Activated CD4-positive, alpha-beta memory T cell treated with anti-CD3 and anti-CD28 coated beads, Interleukin-2, amount 10 ng/mL, durations not matched to agents 7 days and 5 days (primary cell): ENCODE data around the gene GOLPH3. TPM values are rescaled to one million over a fixed set of nuclear protein-coding genes. Genes with fewer than 3 reads are reported as not detected.
"Not testable (repeated sequence)": the region's sequence is repeated elsewhere in the genome, so short reads cannot be mapped to it uniquely, and the experiment has no call there.

Source experiments
- CTCF ChIA-PET: fragments of 350-600 bp; sonication (Branson Sonifier 250); formaldehyde crosslinking; loops from one replicate; lab custom pipeline; 2021; ENCODE audit warnings: antibody characterized with exemption, inconsistent platforms; lab: Charles Lee
- POLR2A ChIA-PET: fragments of 350-600 bp; sonication (Branson Sonifier 250); formaldehyde crosslinking; loops from one replicate; lab custom pipeline; 2021; ENCODE audit warnings: antibody characterized with exemption; lab: Charles Lee
- DNase-seq: peaks from one replicate; pipeline ENCODE4 v3.0.0-alpha.2; 2020
- H3K27ac Mint-ChIP-seq: one replicate; pipeline ENCODE4 v1.8.0; 2021; ENCODE audit warnings: mild to moderate bottlenecking, mixed read lengths
- H3K27me3 Mint-ChIP-seq: one replicate; pipeline ENCODE4 v1.8.0; 2021; ENCODE audit warnings: mixed read lengths
- H3K36me3 Mint-ChIP-seq: one replicate; pipeline ENCODE4 v1.8.0; 2021; ENCODE audit warnings: low read depth, mixed read lengths
- H3K4me1 Mint-ChIP-seq: one replicate; pipeline ENCODE4 v1.8.0; 2021; ENCODE audit warnings: mixed read lengths
- H3K4me3 Mint-ChIP-seq: one replicate; pipeline ENCODE4 v1.8.0; 2021; ENCODE audit warnings: mild to moderate bottlenecking, mixed read lengths
- H3K9me3 Mint-ChIP-seq: one replicate; pipeline ENCODE4 v1.8.0; 2021; ENCODE audit warnings: mixed read lengths
- total RNA-seq, 2 experiments: library from RNA; stranded (reverse); gene quantifications; one replicate each; pipeline ENCODE4 v1.2.3, GENCODE V29; 2021

The GOLPH3 gene
- total RNA-seq, result 10 to 100 TPM; 81.6 to 86.8 TPM

DNA sequence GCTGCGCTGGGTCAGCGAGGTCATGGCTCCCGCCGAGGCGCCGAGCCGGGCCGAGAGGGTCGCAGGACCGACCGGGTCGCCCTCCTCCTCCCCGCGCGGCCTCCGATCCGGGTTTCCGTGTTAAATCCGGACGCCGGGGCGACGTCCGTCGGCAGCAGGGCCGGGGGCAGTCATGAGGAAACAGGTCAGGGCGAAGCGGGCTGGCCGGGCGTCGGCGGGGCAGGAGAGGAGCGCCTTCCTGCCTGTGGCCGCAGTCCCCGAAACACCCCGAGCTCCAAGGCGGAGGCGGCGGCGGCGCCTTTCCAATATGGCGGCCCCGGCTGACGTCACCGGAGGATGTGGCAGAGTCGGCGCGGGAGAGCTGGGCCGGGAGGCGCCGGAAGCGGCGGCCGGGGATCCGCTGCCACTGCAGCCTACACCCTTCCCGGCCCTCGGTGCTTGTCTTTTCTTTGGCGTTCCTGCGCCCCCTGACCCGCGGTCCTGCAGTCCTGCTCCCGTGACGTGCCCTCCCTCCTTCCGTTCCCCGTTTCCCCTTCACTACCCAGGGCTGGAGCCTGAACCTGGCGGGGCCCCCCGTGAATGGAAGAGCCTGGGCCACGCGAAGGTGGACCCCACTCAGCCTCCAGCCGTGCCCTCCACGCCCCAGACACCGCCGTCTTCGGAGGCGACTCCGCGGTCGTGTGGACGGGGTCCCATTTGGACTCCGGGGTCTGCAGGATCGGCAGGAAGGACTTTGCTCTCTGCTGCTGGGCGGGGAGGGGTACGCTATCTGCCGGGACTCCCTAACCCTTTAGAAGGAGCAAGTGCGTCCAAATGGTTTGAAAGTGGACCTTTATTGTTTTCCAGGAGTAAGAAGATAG, at the start of gene GOLPH3:
Gene GOLPH3, minus strand, starts transcription at position 309 of the 860 bp plus-strand sequence. Its CDS starts 285 bp downstream, at position 24.
- Mint-ChIP-seq H3K27ac (peak within 1 kb of the TSS; percentile 99), H3K4me1 (peaks cover 40% of the 10 kb centered on the region), H3K27me3 (peaks cover 2% of the 10 kb centered on the region), H3K36me3 (peaks cover 44% of the 10 kb centered on the region), H3K4me3 (peak within 1 kb of the TSS; percentile 99), H3K9me3 (no peaks in the 10 kb centered on the region)
- CTCF ChIA-PET, result interaction anchor here (1.0 to 2.3 kb wide), 3 partner anchors 8 to 139 kb away, joined by 3 to 7 read pairs (median 3); partner anchors contain the start of gene MTMR12
- POLR2A ChIA-PET, result interaction anchor here (0.8 to 3.9 kb wide), 26 partner anchors 9 to 644 kb away, joined by 3 to 38 read pairs (median 6); partner anchors contain the start of genes MTMR12, SUB1 and ZFR
- DNase-seq, result peak; percentile 95

GRCh38 chr5:32222723-32223470, 48.8 kb upstream of the GOLPH3 start:
- CTCF ChIA-PET, result interaction anchor here (0.7 to 2.6 kb wide), 2 partner anchors 9 to 105 kb away, joined by 3 to 8 read pairs; no protein-coding TSS in a partner anchor
- H3K4me1 Mint-ChIP-seq, result no peaks in the 10 kb centered on the region

DNA sequence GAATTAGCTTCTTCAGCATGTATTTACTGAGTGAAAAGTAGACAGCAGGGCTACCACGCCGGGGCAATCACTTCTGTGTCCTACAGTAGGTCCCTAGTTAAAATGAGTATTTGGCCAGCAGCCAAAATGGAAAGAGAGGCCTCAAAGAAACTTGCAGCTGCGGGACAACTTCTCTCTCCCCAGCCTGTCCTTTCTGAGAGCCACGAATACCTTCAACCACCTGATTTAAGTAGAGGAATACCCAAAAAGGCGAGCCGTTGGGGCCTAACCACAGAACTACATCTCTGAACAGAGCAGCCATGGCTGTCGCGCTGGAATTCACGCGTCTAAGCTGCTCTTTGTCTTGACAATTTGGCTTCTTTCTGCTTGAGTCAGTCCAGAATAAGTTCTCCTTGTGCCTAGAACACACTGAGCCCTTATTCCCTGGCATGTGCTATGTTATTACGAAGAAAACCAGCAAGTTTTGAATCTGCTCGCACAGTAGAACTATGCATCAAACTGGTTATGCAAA, 43.8 kb upstream of the GOLPH3 start:
- no peak for DNase-seq
- no peaks in the 10 kb centered on the region for H3K36me3 Mint-ChIP-seq
- no peak overlapping the region for H3K4me3 Mint-ChIP-seq
- H3K27me3 Mint-ChIP-seq, result no peaks in the 10 kb centered on the region
- ChIA-PET POLR2A (no interaction called here), CTCF (interaction anchor here (0.8 kb wide), 1 partner anchor 125 kb away, joined by 3 read pairs; no protein-coding TSS in a partner anchor)
- no peak overlapping the region for H3K27ac Mint-ChIP-seq
- no peaks in the 10 kb centered on the region for H3K9me3 Mint-ChIP-seq
- H3K4me1 Mint-ChIP-seq, result no peaks in the 10 kb centered on the region

More at GRCh38 chr5:32222723-32223470, 48.8 kb upstream of the GOLPH3 start:
- no peak for DNase-seq
- POLR2A ChIA-PET, result no interaction called here
- Mint-ChIP-seq H3K36me3 (peaks cover 3% of the 10 kb centered on the region), H3K4me3 (no peak overlapping the region), H3K27me3 (no peaks in the 10 kb centered on the region), H3K27ac (no peak overlapping the region), H3K9me3 (no peaks in the 10 kb centered on the region)

DNA sequence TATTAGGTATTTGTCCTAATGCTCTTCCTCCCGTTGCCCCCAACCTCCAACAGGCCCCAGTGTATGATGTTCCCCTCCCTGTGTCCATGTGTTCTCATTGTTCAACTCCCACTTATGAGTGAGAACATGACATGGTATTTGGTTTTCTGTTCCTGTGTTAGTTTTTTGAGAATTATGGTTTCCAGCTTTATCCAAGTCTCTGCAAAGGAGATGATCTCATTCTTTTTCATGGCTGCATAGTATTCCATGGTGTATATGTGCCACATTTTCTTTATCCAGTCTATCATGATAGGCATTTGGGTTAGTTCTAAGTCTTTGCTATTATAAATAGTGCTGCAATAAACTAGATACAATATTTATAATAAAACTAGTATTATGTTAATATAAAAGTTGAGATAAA, 40.2 kb upstream of the GOLPH3 start:
- H3K4me3 Mint-ChIP-seq, POLR2A ChIA-PET, DNase-seq, H3K9me3 Mint-ChIP-seq, H3K27me3 Mint-ChIP-seq, CTCF ChIA-PET, H3K36me3 Mint-ChIP-seq, H3K27ac Mint-ChIP-seq: not testable (repeated sequence)
- H3K4me1 Mint-ChIP-seq, result peaks cover 16% of the 10 kb centered on the region

DNA sequence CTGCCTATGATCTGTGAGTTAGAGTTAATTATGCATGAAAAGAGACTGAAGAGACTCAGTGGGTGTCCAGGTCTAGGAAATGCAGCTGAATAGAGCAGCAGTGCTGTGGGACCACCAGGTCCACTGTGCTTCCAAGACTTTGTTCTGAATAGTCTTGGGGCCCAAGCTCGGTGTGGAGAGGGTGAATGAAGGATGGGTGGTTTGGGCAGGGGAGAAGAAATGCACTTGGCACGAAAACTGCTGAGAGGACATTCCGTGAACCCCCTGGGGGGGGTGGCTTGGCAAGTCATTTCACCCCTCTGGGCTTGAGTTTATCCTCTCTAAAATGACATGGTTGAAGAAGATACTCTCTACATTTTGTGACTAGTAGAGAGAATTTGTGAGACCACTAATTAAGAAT, 36.0 kb upstream of the GOLPH3 start:
- POLR2A ChIA-PET, result interaction anchor here (3.5 kb wide), 1 partner anchor 36 kb away, joined by 38 read pairs; the partner anchor contains the start of gene GOLPH3
- H3K36me3 Mint-ChIP-seq, result peaks cover 6% of the 10 kb centered on the region
- CTCF ChIA-PET, result interaction anchor here (0.5 to 0.7 kb wide), 3 partner anchors 22 to 132 kb away, joined by 3 read pairs; no protein-coding TSS in a partner anchor
- no peak for DNase-seq
- peaks cover 20% of the 10 kb centered on the region for H3K4me1 Mint-ChIP-seq
- no peaks in the 10 kb centered on the region for H3K27me3 Mint-ChIP-seq
- H3K9me3 Mint-ChIP-seq, result peaks cover 3% of the 10 kb centered on the region
- peak overlapping the region; percentile 86 for H3K27ac Mint-ChIP-seq
- H3K4me3 Mint-ChIP-seq, result no peak overlapping the region

- peaks cover 20% of the 10 kb centered on the region for H3K4me1 Mint-ChIP-seq
- POLR2A ChIA-PET, result interaction anchor here (3.5 kb wide), 1 partner anchor 35 kb away, joined by 38 read pairs; the partner anchor contains the start of gene GOLPH3
- H3K9me3 Mint-ChIP-seq, DNase-seq, H3K27me3 Mint-ChIP-seq, CTCF ChIA-PET, H3K27ac Mint-ChIP-seq, H3K36me3 Mint-ChIP-seq, H3K4me3 Mint-ChIP-seq: not testable (repeated sequence)
Observed at GRCh38 chr5:32208837-32209236, 34.7 kb upstream of the GOLPH3 start.

GRCh38 chr5:32207355-32207634, 33.2 kb upstream of the GOLPH3 start:
- no peak overlapping the region for H3K4me3 Mint-ChIP-seq
- ChIA-PET CTCF (interaction anchor here (0.9 kb wide), 1 partner anchor 24 kb away, joined by 5 read pairs; no protein-coding TSS in a partner anchor), POLR2A (interaction anchor here (0.5 to 0.7 kb wide), 2 partner anchors 33 to 42 kb away, joined by 3 to 4 read pairs; partner anchors contain the start of gene GOLPH3)
- H3K27ac Mint-ChIP-seq, result no peak overlapping the region
- H3K4me1 Mint-ChIP-seq, result peaks cover 20% of the 10 kb centered on the region
- peaks cover 6% of the 10 kb centered on the region for H3K36me3 Mint-ChIP-seq
- no peak for DNase-seq
- no peaks in the 10 kb centered on the region for H3K27me3 Mint-ChIP-seq
- H3K9me3 Mint-ChIP-seq, result peaks cover 3% of the 10 kb centered on the region

DNA sequence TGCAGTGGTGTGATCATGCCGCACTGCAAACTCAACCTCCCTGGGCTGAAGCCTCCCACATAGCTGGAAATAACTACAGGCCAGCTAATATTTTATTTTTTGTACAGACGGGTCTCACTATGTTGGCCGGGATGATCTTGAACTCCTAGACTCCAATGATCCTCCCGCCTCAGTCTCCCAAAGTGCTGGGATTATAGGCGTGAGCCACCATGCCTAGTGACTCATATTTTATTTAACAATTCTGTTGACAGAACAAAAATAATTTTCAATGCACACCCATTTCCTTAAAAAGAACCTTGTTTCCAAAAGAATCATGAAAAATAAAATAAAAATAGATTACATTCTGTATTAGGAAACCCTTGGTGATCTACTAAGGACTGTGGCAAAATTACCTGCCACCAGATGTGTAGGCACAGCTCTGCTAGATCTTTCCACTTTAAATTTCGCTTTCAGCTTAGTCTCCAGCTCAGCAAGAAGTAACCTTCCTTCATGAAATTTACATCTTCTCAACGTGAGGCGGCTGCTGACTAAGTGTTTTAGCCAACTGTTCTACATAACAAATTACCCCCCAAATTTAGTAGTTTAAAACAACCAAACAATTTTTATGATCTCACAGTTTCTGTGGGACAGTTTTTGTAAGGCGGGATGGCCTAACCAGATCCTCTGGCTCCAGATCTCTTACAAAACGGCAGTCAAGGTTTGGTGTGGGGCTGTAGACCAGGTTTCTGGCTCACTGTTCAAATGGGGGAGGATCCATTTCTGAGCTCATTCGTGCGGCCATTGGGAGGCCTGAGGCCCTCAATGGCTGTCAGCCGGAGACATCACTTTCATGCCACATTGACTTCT, 32.6 kb upstream of the GOLPH3 start:
- Mint-ChIP-seq H3K36me3 (peaks cover 6% of the 10 kb centered on the region), H3K27ac (no peak overlapping the region), H3K9me3 (peaks cover 3% of the 10 kb centered on the region), H3K4me3 (no peak overlapping the region), H3K4me1 (peaks cover 20% of the 10 kb centered on the region), H3K27me3 (peaks cover 1% of the 10 kb centered on the region)
- ChIA-PET POLR2A (interaction anchor here (0.5 to 1.0 kb wide), 3 partner anchors 32 to 41 kb away, joined by 3 to 4 read pairs (median 4); partner anchors contain the start of gene GOLPH3), CTCF (interaction anchor here (0.6 to 0.9 kb wide), 2 partner anchors 25 to 173 kb away, joined by 5 to 6 read pairs; no protein-coding TSS in a partner anchor)
- no peak for DNase-seq

DNA sequence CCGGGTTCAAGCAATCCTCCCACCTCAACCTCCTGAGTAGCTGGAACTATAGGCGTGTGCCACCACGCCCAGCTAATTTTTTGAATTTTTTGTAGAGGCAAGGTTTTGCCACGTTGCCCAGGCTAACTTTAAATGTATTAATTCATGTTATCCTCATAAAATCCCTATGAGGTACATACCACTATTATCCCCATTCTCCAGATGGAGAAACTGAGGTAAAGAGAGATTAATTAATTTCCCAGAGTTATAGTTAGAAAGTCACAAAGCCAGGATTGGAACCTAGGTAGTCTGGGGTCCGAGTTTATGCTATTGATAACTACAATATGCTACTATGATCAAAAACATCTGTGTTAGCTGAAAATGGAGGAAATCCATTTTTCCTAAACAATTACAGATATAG, 31.9 kb upstream of the GOLPH3 start:
- H3K9me3 Mint-ChIP-seq, result peaks cover 3% of the 10 kb centered on the region
- peaks cover 4% of the 10 kb centered on the region for H3K27me3 Mint-ChIP-seq
- H3K4me3 Mint-ChIP-seq, result no peak overlapping the region
- POLR2A ChIA-PET, result interaction anchor here (1.0 kb wide), 1 partner anchor 31 kb away, joined by 4 read pairs; no protein-coding TSS in a partner anchor
- no peak overlapping the region for H3K27ac Mint-ChIP-seq
- H3K36me3 Mint-ChIP-seq, result peaks cover 6% of the 10 kb centered on the region
- H3K4me1 Mint-ChIP-seq, result peaks cover 16% of the 10 kb centered on the region
- no peak for DNase-seq
- CTCF ChIA-PET, result interaction anchor here (0.6 kb wide), 1 partner anchor 174 kb away, joined by 6 read pairs; no protein-coding TSS in a partner anchor

DNA sequence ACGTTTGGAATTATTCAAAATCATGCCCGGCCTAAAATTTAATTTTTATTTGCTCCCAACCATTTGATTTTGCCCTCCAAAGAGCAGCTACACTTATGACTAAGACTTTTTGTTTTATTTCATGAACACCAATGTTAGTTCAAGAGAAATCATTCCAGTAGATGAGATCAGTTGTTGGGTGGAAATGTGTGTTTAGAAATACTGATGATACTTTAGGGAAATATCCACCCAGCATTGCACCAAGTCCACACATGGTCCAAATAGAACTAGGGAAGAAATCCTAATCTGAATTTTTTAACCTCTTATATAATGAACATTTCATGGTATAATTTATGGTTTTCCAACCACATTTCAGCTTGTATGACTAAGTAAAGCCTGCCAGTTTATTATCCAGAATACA, 28.3 kb upstream of the GOLPH3 start:
- Mint-ChIP-seq H3K36me3 (no peaks in the 10 kb centered on the region), H3K4me1 (peaks cover 5% of the 10 kb centered on the region), H3K27me3 (peaks cover 4% of the 10 kb centered on the region), H3K4me3 (no peak overlapping the region), H3K9me3 (no peaks in the 10 kb centered on the region), H3K27ac (no peak overlapping the region)
- ChIA-PET POLR2A (no interaction called here), CTCF (no interaction called here)
- DNase-seq, result no peak

DNA sequence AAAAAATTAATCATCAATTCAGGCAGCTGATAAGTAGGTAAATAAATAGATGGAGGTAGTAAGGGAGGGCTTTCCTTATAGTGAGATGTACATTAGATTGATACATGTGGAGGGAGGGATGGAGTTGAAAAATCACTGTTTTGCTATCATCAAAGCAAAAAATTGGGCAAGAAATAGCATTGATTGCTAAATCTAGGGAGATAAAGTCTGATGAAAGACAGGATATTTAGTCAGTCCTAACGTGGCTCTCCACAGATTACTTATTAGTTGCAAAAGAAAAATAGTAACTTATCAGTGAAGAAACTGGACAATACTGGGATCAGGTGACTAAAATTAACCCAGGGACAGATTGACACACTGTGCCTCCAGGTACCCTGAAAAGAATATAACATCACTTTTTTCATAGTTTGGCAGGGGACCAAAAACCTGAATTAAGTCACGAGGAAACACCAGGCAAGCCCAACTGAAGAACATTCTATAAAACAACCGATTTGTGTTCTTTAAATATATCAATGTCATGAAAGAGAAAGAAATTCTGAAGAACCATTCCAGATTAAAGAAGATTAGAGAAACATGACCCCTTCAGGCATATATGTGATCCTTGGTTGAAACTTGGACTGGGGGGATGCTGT, 27.1 kb upstream of the GOLPH3 start:
- H3K9me3 Mint-ChIP-seq, result no peaks in the 10 kb centered on the region
- H3K27me3 Mint-ChIP-seq, result peaks cover 7% of the 10 kb centered on the region
- ChIA-PET POLR2A (no interaction called here), CTCF (no interaction called here)
- no peaks in the 10 kb centered on the region for H3K4me1 Mint-ChIP-seq
- DNase-seq, result no peak
- no peak overlapping the region for H3K27ac Mint-ChIP-seq
- H3K36me3 Mint-ChIP-seq, result no peaks in the 10 kb centered on the region
- H3K4me3 Mint-ChIP-seq, result no peak overlapping the region
